BJ (cell line): ENCODE results near the gene TRIM71. TPM values are rescaled to one million over a fixed set of nuclear protein-coding genes. Genes with fewer than 3 reads are reported as not detected.
"Not testable (repeated sequence)": the region's sequence is repeated elsewhere in the genome, so short reads cannot be mapped to it uniquely, and the experiment has no call there.

Source experiments
- CTCF ChIA-PET: fragments of 350-600 bp; formaldehyde crosslinking; extraction: SDS; loops from one replicate; lab custom pipeline; 2021; ENCODE audit warnings: antibody characterized with exemption, inconsistent platforms; lab: Yijun Ruan, JAX
- POLR2A ChIA-PET: fragments of 300-600 bp; sonication (Branson Sonifier 250); formaldehyde crosslinking; extraction: SDS; loops from one replicate; lab custom pipeline; 2021; ENCODE audit warnings: antibody characterized with exemption; lab: Charles Lee
- DNase-seq: peaks from one replicate; pipeline ENCODE4 v3.0.0-alpha.2; 2011; ENCODE audit warnings: low read depth
- H3K27me3 ChIP-seq: 2 replicates; pipeline ENCODE4 v1.6.0; 2011; ENCODE audit warnings: low read length; ENCODE audit not compliant: control insufficient read depth, insufficient read depth
- H3K36me3 ChIP-seq: 2 replicates; pipeline ENCODE4 v1.5.1; 2011; ENCODE audit warnings: low read length; ENCODE audit not compliant: control insufficient read depth, insufficient read depth
- H3K4me3 ChIP-seq: 2 replicates; pipeline ENCODE4 v1.5.1; 2011; ENCODE audit warnings: low read depth, mild to moderate bottlenecking, control low read depth, low read length
- CTCF ChIP-seq: IDR thresholded peaks from 2 replicates; pipeline ENCODE4 v1.5.1; 2011; ENCODE audit warnings: low read depth, mild to moderate bottlenecking, control low read depth, inconsistent platforms, low read length, moderate library complexity; ENCODE audit not compliant: insufficient read depth
- polyA plus RNA-seq: library from polyadenylated mRNA; depleted of rRNA; stranded (reverse); fragments of >200 nt; gene quantifications from 2 replicates; pipeline ENCODE4 v1.2.3, GENCODE V29; 2011

The TRIM71 gene
- polyA plus RNA-seq, 1 experiment, result not detected

GRCh38 chr3:32797776-32798175 is 20.0 kb upstream of the TRIM71 start:
- ChIA-PET POLR2A (no interaction called here), CTCF (interaction anchor here (0.6 to 1.6 kb wide), 2 partner anchors 11 to 16 kb away, joined by 4 read pairs; no protein-coding TSS in a partner anchor)
- Histone ChIP-seq H3K27me3 (peaks cover 3% of the 10 kb centered on the region; the same call in 1 of the 2 replicates), H3K36me3 (no peaks in the 10 kb centered on the region), H3K4me3 (no peak overlapping the region)
- DNase-seq, result no peak
- TF ChIP-seq CTCF, result no peak

- H3K4me3 ChIP-seq, DNase-seq, POLR2A ChIA-PET, H3K27me3 ChIP-seq, H3K36me3 ChIP-seq, CTCF ChIA-PET: not testable (repeated sequence)
These were observed 16.4 kb upstream of the TRIM71 start for GRCh38 chr3:32801440-32801839.

GRCh38 chr3:32813180-32813579 is 4.6 kb upstream of the TRIM71 start:
- no peaks in the 10 kb centered on the region for H3K36me3 ChIP-seq
- H3K4me3 ChIP-seq, result no peak overlapping the region
- peaks cover 22% of the 10 kb centered on the region for H3K27me3 ChIP-seq
- POLR2A ChIA-PET, result no interaction called here
- CTCF ChIA-PET, result interaction anchor here (0.6 kb wide), 1 partner anchor 50 kb away, joined by 3 read pairs; no protein-coding TSS in a partner anchor
- no peak for TF ChIP-seq CTCF
- DNase-seq, result no peak

GRCh38 chr3:32814361-32814760 is 3.4 kb upstream of the TRIM71 start:
- Histone ChIP-seq H3K27me3 (peaks cover 31% of the 10 kb centered on the region), H3K4me3 (no peak overlapping the region), H3K36me3 (no peaks in the 10 kb centered on the region)
- ChIA-PET CTCF (interaction anchor here (0.7 to 1.1 kb wide), 2 partner anchors 33 to 119 kb away, joined by 3 read pairs; no protein-coding TSS in a partner anchor), POLR2A (no interaction called here)
- no peak for DNase-seq
- TF ChIP-seq CTCF, result no peak

- DNase-seq, result no peak
- ChIA-PET CTCF (interaction anchor here (0.6 to 1.1 kb wide), 3 partner anchors 33 to 118 kb away, joined by 3 to 4 read pairs (median 3); no protein-coding TSS in a partner anchor), POLR2A (interaction anchor here (0.5 kb wide), 1 partner anchor 15 kb away, joined by 7 read pairs; no protein-coding TSS in a partner anchor)
- Histone ChIP-seq H3K27me3 (peaks cover 40% of the 10 kb centered on the region), H3K36me3 (no peaks in the 10 kb centered on the region), H3K4me3 (no peak overlapping the region)
- no peak for TF ChIP-seq CTCF
These were observed 1.9 kb upstream of the TRIM71 start for GRCh38 chr3:32815841-32816438.
